HG03060 (cell line): ENCODE measurements around the gene DISP1.
"Not testable (repeated sequence)": the region's sequence is repeated elsewhere in the genome, so short reads cannot be mapped to it uniquely, and the experiment has no call there.

ENCODE experiments used
- ATAC-seq: cut with Tn5 transposase; IDR thresholded peaks from one replicate; pipeline ENCODE4 v1.9.1; 2021; ENCODE audit warnings: low read depth, moderate number of reproducible peaks; ENCODE audit not compliant: unreplicated experiment

DISP1 gene

GRCh38 chr1:222794656-222795474 lies 20.0 kb upstream of the DISP1 start:
- ATAC-seq: no peak

- ATAC-seq: no peak
These were observed 16.7 kb upstream of the DISP1 start for GRCh38 chr1:222798116-222798515.

GRCh38 chr1:222798975-222799374 lies 15.9 kb upstream of the DISP1 start:
- no peak for ATAC-seq

GRCh38 chr1:222801067-222801466 lies 13.8 kb upstream of the DISP1 start:
- no peak for ATAC-seq

GRCh38 chr1:222811671-222812070 lies 3.2 kb upstream of the DISP1 start:
- no peak for ATAC-seq

GRCh38 chr1:222813866-222814535 lies 838 bp upstream of the DISP1 start:
- no peak for ATAC-seq

GRCh38 chr1:222815440-222815765 lies 564 bp downstream of the DISP1 start:
- no peak for ATAC-seq

- no peak for ATAC-seq
These were observed 2.7 kb downstream of the DISP1 start for GRCh38 chr1:222817529-222817928.

- no peak for ATAC-seq
These were observed 3.3 kb downstream of the DISP1 start for GRCh38 chr1:222818171-222818570.

GRCh38 chr1:222820171-222820712 lies 5.4 kb downstream of the DISP1 start:
- no peak for ATAC-seq

- no peak for ATAC-seq
These were observed 6.4 kb downstream of the DISP1 start for GRCh38 chr1:222821239-222821638.

- no peak for ATAC-seq
These were observed 8.9 kb downstream of the DISP1 start for GRCh38 chr1:222823695-222824094.

GRCh38 chr1:222824641-222825040 lies 9.8 kb downstream of the DISP1 start:
- no peak for ATAC-seq

- no peak for ATAC-seq
These were observed 14.1 kb downstream of the DISP1 start for GRCh38 chr1:222828939-222829338.

GRCh38 chr1:222829868-222830267 lies 15.0 kb downstream of the DISP1 start:
- no peak for ATAC-seq

- ATAC-seq: no peak
These were observed 18.6 kb downstream of the DISP1 start for GRCh38 chr1:222833356-222833876.

GRCh38 chr1:222843469-222844410 lies 28.9 kb downstream of the DISP1 start:
- ATAC-seq: no peak

GRCh38 chr1:222844411-222844779 lies 29.6 kb downstream of the DISP1 start:
- ATAC-seq: no peak

- no peak for ATAC-seq
These were observed 30.9 kb downstream of the DISP1 start for GRCh38 chr1:222845763-222846162.

GRCh38 chr1:222850550-222850949 lies 35.7 kb downstream of the DISP1 start:
- ATAC-seq: not testable (repeated sequence)

GRCh38 chr1:222852326-222852725 lies 37.5 kb downstream of the DISP1 start:
- no peak for ATAC-seq
